WTC11 (cell line): ENCODE results near the gene SLC6A9. TPM values are rescaled to one million over a fixed set of nuclear protein-coding genes. Genes with fewer than 3 reads are reported as not detected.

Experiments
- ATAC-seq: fragments of 200-7000 bp; cut with Tn5 transposase; 2 replicates; pipeline ENCODE4 v1.10.0; 2021; ENCODE audit warnings: mild to moderate bottlenecking, moderate library complexity
- CTCF ChIA-PET: fragments of 300-600 bp; sonication (Branson Sonifier 250); formaldehyde crosslinking; loops from one replicate; lab custom pipeline; 2021; ENCODE audit warnings: antibody characterized with exemption; lab: Charles Lee
- POLR2A ChIA-PET: fragments of 350-600 bp; sonication (Branson Sonifier 250); formaldehyde crosslinking; loops from one replicate; lab custom pipeline; 2021; ENCODE audit warnings: antibody characterized with exemption; lab: Charles Lee
- DNase-seq: peaks from one replicate; pipeline ENCODE4 v3.0.0; 2021; ENCODE audit warnings: low spot score
- H3K27ac Mint-ChIP-seq: 2 replicates; pipeline ENCODE4 v1.8.0; 2021; ENCODE audit warnings: mixed read lengths
- H3K27me3 Mint-ChIP-seq: 2 replicates; pipeline ENCODE4 v1.8.0; 2021; ENCODE audit warnings: low read depth, mild to moderate bottlenecking, moderate library complexity, mixed read lengths
- H3K36me3 Mint-ChIP-seq: 2 replicates; pipeline ENCODE4 v1.8.0; 2021; ENCODE audit warnings: mixed read lengths
- H3K4me1 Mint-ChIP-seq: 2 replicates; pipeline ENCODE4 v1.8.0; 2022; ENCODE audit warnings: mixed read lengths
- H3K4me3 Mint-ChIP-seq: 2 replicates; pipeline ENCODE4 v1.8.0; 2021; ENCODE audit warnings: mild to moderate bottlenecking, moderate library complexity, mixed read lengths
- H3K9me3 Mint-ChIP-seq: 2 replicates; pipeline ENCODE4 v1.8.0; 2021; ENCODE audit warnings: mixed read lengths
- ATF6 ChIP-seq: sonication (generic); formaldehyde crosslinking; IDR thresholded peaks from 2 replicates; pipeline ENCODE4 v1.8.1; 2023; ENCODE audit warnings: mild to moderate bottlenecking, missing genetic modification reagents
- E2F1 ChIP-seq: sonication (generic); formaldehyde crosslinking; IDR thresholded peaks from 2 replicates; pipeline ENCODE4 v1.8.0; 2022; ENCODE audit warnings: mild to moderate bottlenecking, missing genetic modification reagents
- E2F5 ChIP-seq: sonication (generic); formaldehyde crosslinking; IDR thresholded peaks from 2 replicates; pipeline ENCODE4 v1.8.1; 2022; ENCODE audit warnings: mild to moderate bottlenecking, moderate library complexity, missing genetic modification reagents
- ELF4 ChIP-seq: sonication (generic); formaldehyde crosslinking; IDR thresholded peaks from 2 replicates; pipeline ENCODE4 v1.8.1; 2022; ENCODE audit warnings: low read depth, mild to moderate bottlenecking, moderate library complexity, missing genetic modification reagents
- ERG ChIP-seq: fragments of 250-450 bp; sonication (Bioruptor Pico); IDR thresholded peaks from 2 replicates; pipeline ENCODE4 v1.8.0; 2021; ENCODE audit warnings: mild to moderate bottlenecking
- ETV6 ChIP-seq: sonication (generic); formaldehyde crosslinking; IDR thresholded peaks from 2 replicates; pipeline ENCODE4 v1.8.1; 2022; ENCODE audit warnings: mild to moderate bottlenecking, missing genetic modification reagents
- HMGA2 ChIP-seq: fragments of 250-450 bp; sonication (Bioruptor Pico); IDR thresholded peaks from 2 replicates; pipeline ENCODE4 v1.4.0; 2021; ENCODE audit warnings: mild to moderate bottlenecking, moderate library complexity
- IRF2 ChIP-seq: sonication (generic); formaldehyde crosslinking; IDR thresholded peaks from 2 replicates; pipeline ENCODE4 v1.8.0; 2022; ENCODE audit warnings: low read depth, missing genetic modification reagents, borderline replicate concordance
- JAZF1 ChIP-seq: fragments of 250-450 bp; sonication (Bioruptor Pico); IDR thresholded peaks from 2 replicates; pipeline ENCODE4 v1.9.0; 2021; ENCODE audit warnings: moderate library complexity, mild to moderate bottlenecking, inconsistent platforms
- NR3C1 ChIP-seq: sonication (generic); formaldehyde crosslinking; conservative IDR thresholded peaks from 2 replicates; pipeline ENCODE4 v1.8.1; 2023; ENCODE audit warnings: low read depth, mild to moderate bottlenecking, missing genetic modification reagents
- PRDM15 ChIP-seq: sonication (generic); formaldehyde crosslinking; IDR thresholded peaks from 2 replicates; pipeline ENCODE4 v1.8.0; 2022; ENCODE audit warnings: missing genetic modification reagents
- RELA ChIP-seq: sonication (generic); formaldehyde crosslinking; IDR thresholded peaks from 2 replicates; pipeline ENCODE4 v1.8.1; 2022; ENCODE audit warnings: missing genetic modification reagents, mild to moderate bottlenecking, borderline replicate concordance
- SMAD4 ChIP-seq: sonication (generic); formaldehyde crosslinking; IDR thresholded peaks from 2 replicates; pipeline ENCODE4 v1.8.0; 2022; ENCODE audit warnings: mild to moderate bottlenecking, missing genetic modification reagents
- TCF7 ChIP-seq: sonication (generic); formaldehyde crosslinking; IDR thresholded peaks from 2 replicates; pipeline ENCODE4 v1.8.0; 2022; ENCODE audit warnings: mild to moderate bottlenecking, low read depth, missing genetic modification reagents, moderate library complexity
- ZNF121 ChIP-seq: sonication (generic); formaldehyde crosslinking; IDR thresholded peaks from 2 replicates; pipeline ENCODE4 v1.8.0; 2023; ENCODE audit warnings: missing genetic modification reagents
- ZNF263 ChIP-seq: sonication (generic); formaldehyde crosslinking; IDR thresholded peaks from 2 replicates; pipeline ENCODE4 v1.8.1; 2022; ENCODE audit warnings: low read depth, mild to moderate bottlenecking, moderate library complexity, missing genetic modification reagents
- ZNF532 ChIP-seq: fragments of 250-450 bp; sonication (Bioruptor Pico); IDR thresholded peaks from 2 replicates; pipeline ENCODE4 v1.9.0; 2021; ENCODE audit warnings: mild to moderate bottlenecking, borderline replicate concordance
- ZNF671 ChIP-seq: fragments of 250-450 bp; sonication (Bioruptor Pico); IDR thresholded peaks from 2 replicates; pipeline ENCODE4 v1.8.0; 2021; ENCODE audit warnings: mild to moderate bottlenecking
- ZSCAN18 ChIP-seq: fragments of 250-450 bp; sonication (Bioruptor Pico); IDR thresholded peaks from 2 replicates; pipeline ENCODE4 v2.1.2; 2022; ENCODE audit warnings: mild to moderate bottlenecking, moderate library complexity
- total RNA-seq: library from RNA; stranded (reverse); gene quantifications from 3 replicates; pipeline ENCODE4 v1.2.3, GENCODE V29; 2021

The SLC6A9 gene
- total RNA-seq, 1 experiment from 2014 or later, result 14.4 TPM

- TF ChIP-seq ZNF263 (CRISPR knock-in tag), result no peak
Measured at GRCh38 chr1:43956234-43956633, 75.0 kb downstream of the SLC6A9 start (continued).

- ChIA-PET CTCF (interaction anchor here (0.8 to 2.8 kb wide), 4 partner anchors 19 to 301 kb away, joined by 3 to 46 read pairs (median 12); partner anchors contain the start of gene ARTN), POLR2A (interaction anchor here (1.0 to 1.4 kb wide), 3 partner anchors 20 to 38 kb away, joined by 3 to 4 read pairs (median 4); no protein-coding TSS in a partner anchor)
- Mint-ChIP-seq H3K27ac (no peak overlapping the region), H3K9me3 (no peaks in the 10 kb centered on the region), H3K36me3 (peaks cover 13% of the 10 kb centered on the region; the same call in 1 of the 2 replicates), H3K4me3 (no peak overlapping the region), H3K4me1 (peaks cover 12% of the 10 kb centered on the region), H3K27me3 (no peaks in the 10 kb centered on the region)
- no peak for TF ChIP-seq ZNF532 (CRISPR knock-in tag)
- no peak for TF ChIP-seq ZNF121 (CRISPR knock-in tag)
- no peak for TF ChIP-seq IRF2 (CRISPR knock-in tag)
- no peak for TF ChIP-seq HMGA2
- TF ChIP-seq ETV6 (CRISPR knock-in tag), result no peak
- no peak for TF ChIP-seq E2F1 (CRISPR knock-in tag)
- no peak for TF ChIP-seq JAZF1
- TF ChIP-seq TCF7 (CRISPR knock-in tag), result no peak
- no peak for TF ChIP-seq ELF4
- no peak for TF ChIP-seq RELA
- no peak for TF ChIP-seq ERG (CRISPR knock-in tag)
- no peak for TF ChIP-seq ZNF671 (CRISPR knock-in tag)
- no peak for TF ChIP-seq PRDM15
- no peak for TF ChIP-seq NR3C1 (CRISPR knock-in tag)
- TF ChIP-seq ZSCAN18 (CRISPR knock-in tag), result no peak
- no peak for TF ChIP-seq ATF6
- TF ChIP-seq SMAD4 (CRISPR knock-in tag), result no peak
- no peak for TF ChIP-seq E2F5
- ATAC-seq, result no peak
- DNase-seq, result no peak
Measured at GRCh38 chr1:43954036-43954435, 77.2 kb downstream of the SLC6A9 start.
